HepG2 (cell line): ENCODE measurements around the gene RTN1. TPM values are rescaled to one million over a fixed set of nuclear protein-coding genes. Genes with fewer than 3 reads are reported as not detected.
A peak's percentile ranks its signal among the peaks of the same experiment; 100 is the strongest.

ENCODE experiments used
- CEBPB ChIP-seq: IDR thresholded peaks from 2 replicates; pipeline ENCODE4 v1.6.1; 2011; ENCODE audit warnings: low read depth, low read length, improper control_type of control experiment, borderline replicate concordance
- CENPX ChIP-seq: sonication (generic); formaldehyde crosslinking; IDR thresholded peaks from 2 replicates; pipeline ENCODE4 v1.9.0; 2021; ENCODE audit warnings: mild to moderate bottlenecking, missing genetic modification reagents, moderate library complexity
- CREM ChIP-seq, 2 experiments: sonication (generic) in 1 of 2; formaldehyde crosslinking in 1 of 2; IDR thresholded peaks; 2 replicates each; pipeline versions ENCODE4 v1.4.0 to v1.6.1; 2016 to 2020; ENCODE audit warnings: antibody characterized with exemption in 1 of 2, mild to moderate bottlenecking in 1 of 2, missing genetic modification reagents in 1 of 2
- FOSL2 ChIP-seq: sonication (generic); formaldehyde crosslinking; IDR thresholded peaks from 2 replicates; pipeline ENCODE4 v1.4.0; 2020; ENCODE audit warnings: missing genetic modification reagents
- HNRNPH1 ChIP-seq: fragments of 200-400 bp; formaldehyde crosslinking; optimal IDR thresholded peaks from 2 replicates; pipeline ENCODE3; 2017; ENCODE audit warnings: mild to moderate bottlenecking, low read depth, low read length
- HOXD1 ChIP-seq: sonication (generic); formaldehyde crosslinking; IDR thresholded peaks from 2 replicates; pipeline ENCODE4 v1.5.0; 2020; ENCODE audit warnings: missing genetic modification reagents
- NFIC ChIP-seq: IDR thresholded peaks from 2 replicates; pipeline ENCODE4 v1.6.1; 2012; ENCODE audit warnings: mild to moderate bottlenecking, low read length, inconsistent platforms
- PHF8 ChIP-seq: sonication (generic); formaldehyde crosslinking; IDR thresholded peaks from 2 replicates; pipeline ENCODE4 v1.5.0; 2020; ENCODE audit warnings: missing genetic modification reagents
- RBM22 ChIP-seq: fragments of 200-400 bp; formaldehyde crosslinking; optimal IDR thresholded peaks from 2 replicates; pipeline ENCODE3; 2017; ENCODE audit warnings: mild to moderate bottlenecking, low read length, moderate library complexity
- RFXANK ChIP-seq: IDR thresholded peaks from 2 replicates; pipeline ENCODE4 v1.6.1; 2016
- ZMYM3 ChIP-seq: sonication (generic); formaldehyde crosslinking; IDR thresholded peaks from 2 replicates; pipeline ENCODE4 v1.5.1; 2020; ENCODE audit warnings: mild to moderate bottlenecking, missing genetic modification reagents
- polyA plus RNA-seq, 8 experiments: library from polyadenylated mRNA; depleted of rRNA in 3 of 8; stranded (reverse) in 7 of 8; unstranded in 1 of 8; fragments of >200 nt; fragmentation: Illumina TruSeq in 4 of 8; extraction: Trizol in 4 of 8; gene quantifications; 2 replicates each; pipeline versions ENCODE4 v1.2.1 to v1.2.3, GENCODE V29; 2011 to 2016; ENCODE audit warnings: low read depth in 4 of 8, missing spikeins in 1 of 8, mixed read lengths in 1 of 8; ENCODE audit not compliant: insufficient read depth in 1 of 8
- total RNA-seq, 5 experiments: library from RNA; depleted of rRNA; stranded (reverse); fragments of >200 nt; fragmentation: Illumina TruSeq; extraction: Trizol; gene quantifications; 2 replicates each; pipeline ENCODE4 v1.2.3, GENCODE V29; 2016; ENCODE audit warnings: low read depth in 1 of 5
- TF ChIP-seq, protein P1 (sequence below), 2 experiments: sonication (generic) in 1 of 2; formaldehyde crosslinking in 1 of 2; IDR thresholded peaks; 2 replicates each; pipeline versions ENCODE4 v1.4.0 to v1.6.1; 2016 to 2020; ENCODE audit warnings: borderline replicate concordance in 1 of 2, low read depth in 1 of 2, mild to moderate bottlenecking in 1 of 2, missing genetic modification reagents in 1 of 2
- TF ChIP-seq, protein P2 (sequence below): sonication (generic); formaldehyde crosslinking; IDR thresholded peaks from 2 replicates; pipeline ENCODE4 v1.5.1; 2020; ENCODE audit warnings: missing genetic modification reagents, mild to moderate bottlenecking, borderline replicate concordance
- TF ChIP-seq, protein P3 (sequence below): sonication (generic); formaldehyde crosslinking; IDR thresholded peaks from 2 replicates; pipeline ENCODE4 v1.5.1; 2020; ENCODE audit warnings: missing genetic modification reagents, mild to moderate bottlenecking, borderline replicate concordance
- TF ChIP-seq, protein P4 (sequence below): sonication (generic); formaldehyde crosslinking; IDR thresholded peaks from 2 replicates; pipeline ENCODE4 v1.5.0; 2020; ENCODE audit warnings: mild to moderate bottlenecking, missing genetic modification reagents, borderline replicate concordance
- TF ChIP-seq, protein P5 (sequence below): sonication (generic); formaldehyde crosslinking; IDR thresholded peaks from 2 replicates; pipeline ENCODE4 v1.4.0; 2020; ENCODE audit warnings: missing genetic modification reagents
- TF ChIP-seq, protein P6 (sequence below): sonication (generic); formaldehyde crosslinking; IDR thresholded peaks from 2 replicates; pipeline ENCODE4 v1.8.0; 2023; ENCODE audit warnings: mild to moderate bottlenecking, missing genetic modification reagents

RTN1 gene
- total and polyA plus RNA-seq, 2 of the 13 experiments (the other 11 are each of a cell fraction or from before 2014, with no cell fraction given): 0.04 to 0.18 TPM

DNA sequence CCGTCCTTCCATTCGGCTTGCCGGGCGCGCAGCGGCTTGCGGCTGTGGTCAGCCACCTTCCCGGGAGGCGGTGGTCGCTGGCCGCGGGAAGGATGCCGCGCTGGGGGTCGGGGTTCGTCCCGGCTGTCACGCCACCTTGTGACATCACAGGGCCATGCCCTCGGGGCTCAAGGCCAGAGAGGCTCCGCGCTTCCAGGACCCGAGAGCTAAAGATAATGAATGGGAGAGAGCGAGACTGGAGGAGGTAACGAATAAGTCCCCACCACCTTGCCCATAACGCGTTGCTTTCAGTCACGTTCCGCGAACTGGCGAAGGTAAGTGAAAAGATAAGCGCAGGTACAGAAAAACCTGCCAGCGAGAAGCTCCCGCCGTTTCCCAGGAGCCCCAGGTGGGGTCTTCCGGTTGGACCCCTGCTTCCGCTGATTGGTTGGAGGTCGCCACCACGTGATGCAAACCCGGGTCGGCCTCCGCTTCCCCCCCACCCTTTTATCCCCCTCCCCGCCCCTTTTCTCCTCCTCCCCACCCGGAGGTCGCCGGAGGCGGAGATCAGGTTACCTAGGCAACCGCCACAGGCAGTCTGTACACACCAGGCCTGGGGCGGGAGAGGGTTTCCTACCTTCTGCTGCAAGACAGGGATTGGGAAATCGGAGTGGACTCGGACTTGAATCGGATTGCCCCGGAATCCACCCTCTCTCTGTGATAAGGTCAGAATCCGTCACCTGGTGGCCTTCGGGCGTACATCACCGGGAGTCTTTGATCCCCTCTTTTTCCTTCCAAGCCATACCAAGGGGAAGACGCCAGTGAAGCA is 49.2 kb upstream of the RTN1 start, which contains the start of gene LRRC9 (continued):
- TF ChIP-seq, protein P1, sequence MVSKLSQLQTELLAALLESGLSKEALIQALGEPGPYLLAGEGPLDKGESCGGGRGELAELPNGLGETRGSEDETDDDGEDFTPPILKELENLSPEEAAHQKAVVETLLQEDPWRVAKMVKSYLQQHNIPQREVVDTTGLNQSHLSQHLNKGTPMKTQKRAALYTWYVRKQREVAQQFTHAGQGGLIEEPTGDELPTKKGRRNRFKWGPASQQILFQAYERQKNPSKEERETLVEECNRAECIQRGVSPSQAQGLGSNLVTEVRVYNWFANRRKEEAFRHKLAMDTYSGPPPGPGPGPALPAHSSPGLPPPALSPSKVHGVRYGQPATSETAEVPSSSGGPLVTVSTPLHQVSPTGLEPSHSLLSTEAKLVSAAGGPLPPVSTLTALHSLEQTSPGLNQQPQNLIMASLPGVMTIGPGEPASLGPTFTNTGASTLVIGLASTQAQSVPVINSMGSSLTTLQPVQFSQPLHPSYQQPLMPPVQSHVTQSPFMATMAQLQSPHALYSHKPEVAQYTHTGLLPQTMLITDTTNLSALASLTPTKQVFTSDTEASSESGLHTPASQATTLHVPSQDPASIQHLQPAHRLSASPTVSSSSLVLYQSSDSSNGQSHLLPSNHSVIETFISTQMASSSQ (IDR thresholded peaks at IDR 0.05; ENCODE audit: low read depth): no peak
- TF ChIP-seq, protein P1 (CRISPR knock-in tag; IDR thresholded peaks at IDR 0.05; ENCODE audit: borderline replicate concordance): no peak
- no peak for TF ChIP-seq CENPX
- TF ChIP-seq NFIC: no peak
- 0 out of 2 replicates have a peak, but pooled peaks have one; percentile 39 for TF ChIP-seq ZMYM3
- TF ChIP-seq, protein P2, sequence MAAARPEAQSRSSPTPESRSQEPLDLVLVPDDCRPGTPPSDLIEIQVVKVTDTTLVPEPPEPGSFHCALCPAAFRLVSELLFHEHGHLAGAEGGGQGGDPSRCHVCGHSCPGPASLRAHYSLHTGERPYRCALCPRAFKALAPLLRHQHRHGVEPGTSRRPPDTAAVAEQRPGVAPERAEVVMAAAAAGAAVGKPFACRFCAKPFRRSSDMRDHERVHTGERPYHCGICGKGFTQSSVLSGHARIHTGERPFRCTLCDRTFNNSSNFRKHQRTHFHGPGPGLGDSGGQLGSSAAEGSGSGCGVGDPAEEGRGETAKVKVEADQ: no peak
- TF ChIP-seq, protein P3, sequence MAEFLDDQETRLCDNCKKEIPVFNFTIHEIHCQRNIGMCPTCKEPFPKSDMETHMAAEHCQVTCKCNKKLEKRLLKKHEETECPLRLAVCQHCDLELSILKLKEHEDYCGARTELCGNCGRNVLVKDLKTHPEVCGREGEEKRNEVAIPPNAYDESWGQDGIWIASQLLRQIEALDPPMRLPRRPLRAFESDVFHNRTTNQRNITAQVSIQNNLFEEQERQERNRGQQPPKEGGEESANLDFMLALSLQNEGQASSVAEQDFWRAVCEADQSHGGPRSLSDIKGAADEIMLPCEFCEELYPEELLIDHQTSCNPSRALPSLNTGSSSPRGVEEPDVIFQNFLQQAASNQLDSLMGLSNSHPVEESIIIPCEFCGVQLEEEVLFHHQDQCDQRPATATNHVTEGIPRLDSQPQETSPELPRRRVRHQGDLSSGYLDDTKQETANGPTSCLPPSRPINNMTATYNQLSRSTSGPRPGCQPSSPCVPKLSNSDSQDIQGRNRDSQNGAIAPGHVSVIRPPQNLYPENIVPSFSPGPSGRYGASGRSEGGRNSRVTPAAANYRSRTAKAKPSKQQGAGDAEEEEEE: no peak
- no peak for TF ChIP-seq CREM (IDR thresholded peaks at IDR 0.05)
- TF ChIP-seq CREM (CRISPR knock-in tag; IDR thresholded peaks at IDR 0.05): no peak
- TF ChIP-seq FOSL2: peak; percentile 26; the same call in 1 of the 2 replicates
- TF ChIP-seq, protein P4, sequence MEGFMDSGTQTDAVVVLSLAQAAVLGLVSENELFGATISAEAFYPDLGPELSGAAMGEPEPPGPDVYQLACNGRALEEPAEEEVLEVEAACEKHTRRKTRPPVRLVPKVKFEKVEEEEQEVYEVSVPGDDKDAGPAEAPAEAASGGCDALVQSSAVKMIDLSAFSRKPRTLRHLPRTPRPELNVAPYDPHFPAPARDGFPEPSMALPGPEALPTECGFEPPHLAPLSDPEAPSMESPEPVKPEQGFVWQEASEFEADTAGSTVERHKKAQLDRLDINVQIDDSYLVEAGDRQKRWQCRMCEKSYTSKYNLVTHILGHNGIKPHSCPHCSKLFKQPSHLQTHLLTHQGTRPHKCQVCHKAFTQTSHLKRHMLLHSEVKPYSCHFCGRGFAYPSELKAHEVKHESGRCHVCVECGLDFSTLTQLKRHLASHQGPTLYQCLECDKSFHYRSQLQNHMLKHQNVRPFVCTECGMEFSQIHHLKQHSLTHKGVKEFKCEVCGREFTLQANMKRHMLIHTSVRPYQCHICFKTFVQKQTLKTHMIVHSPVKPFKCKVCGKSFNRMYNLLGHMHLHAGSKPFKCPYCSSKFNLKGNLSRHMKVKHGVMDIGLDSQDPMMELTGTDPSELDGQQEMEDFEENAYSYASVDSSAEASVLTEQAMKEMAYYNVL (CRISPR knock-in tag): no peak
- peak; percentile 89 for TF ChIP-seq CEBPB
- TF ChIP-seq PHF8 (CRISPR knock-in tag): peak; percentile 71
- no peak for TF ChIP-seq RFXANK (CRISPR knock-in tag)
- no peak for TF ChIP-seq RBM22
- TF ChIP-seq, protein P5, sequence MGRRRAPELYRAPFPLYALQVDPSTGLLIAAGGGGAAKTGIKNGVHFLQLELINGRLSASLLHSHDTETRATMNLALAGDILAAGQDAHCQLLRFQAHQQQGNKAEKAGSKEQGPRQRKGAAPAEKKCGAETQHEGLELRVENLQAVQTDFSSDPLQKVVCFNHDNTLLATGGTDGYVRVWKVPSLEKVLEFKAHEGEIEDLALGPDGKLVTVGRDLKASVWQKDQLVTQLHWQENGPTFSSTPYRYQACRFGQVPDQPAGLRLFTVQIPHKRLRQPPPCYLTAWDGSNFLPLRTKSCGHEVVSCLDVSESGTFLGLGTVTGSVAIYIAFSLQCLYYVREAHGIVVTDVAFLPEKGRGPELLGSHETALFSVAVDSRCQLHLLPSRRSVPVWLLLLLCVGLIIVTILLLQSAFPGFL (CRISPR knock-in tag): no peak
- peak; percentile 48; the same call in 1 of the 2 replicates for TF ChIP-seq HOXD1
- TF ChIP-seq, protein P6, sequence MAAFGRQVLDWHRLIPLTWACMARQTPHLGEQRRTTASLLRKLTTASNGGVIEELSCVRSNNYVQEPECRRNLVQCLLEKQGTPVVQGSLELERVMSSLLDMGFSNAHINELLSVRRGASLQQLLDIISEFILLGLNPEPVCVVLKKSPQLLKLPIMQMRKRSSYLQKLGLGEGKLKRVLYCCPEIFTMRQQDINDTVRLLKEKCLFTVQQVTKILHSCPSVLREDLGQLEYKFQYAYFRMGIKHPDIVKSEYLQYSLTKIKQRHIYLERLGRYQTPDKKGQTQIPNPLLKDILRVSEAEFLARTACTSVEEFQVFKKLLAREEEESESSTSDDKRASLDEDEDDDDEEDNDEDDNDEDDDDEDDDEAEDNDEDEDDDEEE (CRISPR knock-in tag): no peak
- TF ChIP-seq HNRNPH1: no peak
